Stimulated activated CD8-positive, alpha-beta memory T cell treated with anti-CD3 and anti-CD28 coated beads, Interleukin-12 subunit alpha, Interleukin-12 subunit beta, amount 100 ng/mL, for 1 hour (primary cell): ENCODE data around the gene ZNF331.

Experiments used
- DNase-seq: peaks from one replicate; pipeline ENCODE4 v3.0.0-alpha.2; 2020; ENCODE audit warnings: low read depth

ZNF331 gene

GRCh38 chr19:53576941-53577653 is 39.2 kb downstream of the ZNF331 start:
- no peak for DNase-seq

DNA sequence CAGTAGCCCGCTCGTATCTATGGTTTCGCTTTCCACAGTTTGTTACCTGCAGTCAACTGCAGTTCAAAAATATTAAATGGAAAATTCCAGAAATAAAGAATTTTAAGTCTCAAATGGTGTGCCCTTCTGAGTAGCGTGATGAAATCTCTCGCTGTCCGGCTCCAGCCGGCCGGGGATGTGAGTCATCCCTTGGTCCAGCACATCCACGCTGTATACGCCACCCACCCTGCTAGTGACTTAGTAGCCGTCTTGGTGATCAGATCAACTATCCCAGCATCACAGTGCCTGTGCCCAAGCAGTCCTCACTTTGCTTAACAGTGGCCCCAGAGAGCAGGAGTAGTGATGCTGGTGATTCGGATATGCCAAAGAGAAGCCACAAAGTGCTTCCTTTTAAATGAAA is 40.0 kb downstream of the ZNF331 start:
- no peak for DNase-seq

- no peak for DNase-seq
These were observed 41.6 kb downstream of the ZNF331 start for GRCh38 chr19:53579518-53579917.

- no peak for DNase-seq
These were observed 43.2 kb downstream of the ZNF331 start for GRCh38 chr19:53580871-53581835.

GRCh38 chr19:53581871-53582279 is 43.9 kb downstream of the ZNF331 start:
- DNase-seq = no peak

GRCh38 chr19:53583181-53583580 is 45.2 kb downstream of the ZNF331 start:
- DNase-seq = no peak

- no peak for DNase-seq
These were observed 48.3 kb downstream of the ZNF331 start for GRCh38 chr19:53586277-53586691.

GRCh38 chr19:53594811-53595509 is 57.0 kb downstream of the ZNF331 start:
- DNase-seq = no peak

DNA sequence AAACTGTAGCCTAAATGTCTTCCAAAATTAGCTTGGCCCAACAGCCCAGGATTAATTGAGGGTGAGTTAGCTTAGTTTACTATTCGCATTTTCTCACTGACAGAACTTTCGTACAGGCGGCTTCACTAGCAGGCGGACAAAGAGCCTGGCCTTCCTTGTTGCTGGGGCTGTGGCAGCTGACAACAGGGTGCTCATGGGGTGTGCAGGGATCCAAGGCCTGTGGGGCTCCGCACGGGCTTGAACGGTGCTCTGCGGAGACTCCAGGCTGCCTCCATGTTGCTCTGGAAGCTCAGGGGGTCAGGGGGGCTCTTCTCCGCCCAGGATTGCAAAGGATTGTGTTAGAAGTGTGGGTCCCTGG is 57.5 kb downstream of the ZNF331 start:
- no peak for DNase-seq

GRCh38 chr19:53596056-53596455 is 58.1 kb downstream of the ZNF331 start:
- no peak for DNase-seq

GRCh38 chr19:53597023-53597422 is 59.1 kb downstream of the ZNF331 start:
- no peak for DNase-seq

- no peak for DNase-seq
These were observed 60.4 kb downstream of the ZNF331 start for GRCh38 chr19:53598361-53598760.

DNA sequence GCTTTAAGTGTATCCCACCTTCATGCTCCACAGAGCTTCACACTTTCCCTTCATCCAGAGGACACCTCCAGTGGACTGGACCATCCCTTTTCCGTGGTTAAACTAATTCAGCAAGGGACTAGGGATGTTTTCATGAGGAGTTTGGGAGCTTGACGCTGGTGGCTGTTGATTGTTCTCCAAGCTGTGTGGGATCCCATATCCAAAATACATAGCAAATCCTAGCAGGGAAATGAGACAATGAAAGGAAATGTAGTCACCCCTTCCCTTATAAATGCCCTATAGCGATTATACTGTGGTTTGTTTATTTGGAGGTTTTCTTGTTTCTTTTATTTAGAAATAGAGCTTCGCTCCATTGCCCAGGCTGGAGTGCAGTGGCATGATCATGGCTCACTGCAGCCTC is 62.3 kb downstream of the ZNF331 start:
- no peak for DNase-seq

- no peak for DNase-seq
These were observed 68.1 kb downstream of the ZNF331 start for GRCh38 chr19:53606031-53606430.

- DNase-seq = no peak
These were observed 70.4 kb downstream of the ZNF331 start for GRCh38 chr19:53608381-53608780.

- DNase-seq = no peak
These were observed 75.0 kb downstream of the ZNF331 start for GRCh38 chr19:53612762-53613526.

GRCh38 chr19:53621885-53622740 is 84.2 kb downstream of the ZNF331 start:
- DNase-seq = no peak

- no peak for DNase-seq
These were observed 87.0 kb downstream of the ZNF331 start for GRCh38 chr19:53624771-53625545.

DNA sequence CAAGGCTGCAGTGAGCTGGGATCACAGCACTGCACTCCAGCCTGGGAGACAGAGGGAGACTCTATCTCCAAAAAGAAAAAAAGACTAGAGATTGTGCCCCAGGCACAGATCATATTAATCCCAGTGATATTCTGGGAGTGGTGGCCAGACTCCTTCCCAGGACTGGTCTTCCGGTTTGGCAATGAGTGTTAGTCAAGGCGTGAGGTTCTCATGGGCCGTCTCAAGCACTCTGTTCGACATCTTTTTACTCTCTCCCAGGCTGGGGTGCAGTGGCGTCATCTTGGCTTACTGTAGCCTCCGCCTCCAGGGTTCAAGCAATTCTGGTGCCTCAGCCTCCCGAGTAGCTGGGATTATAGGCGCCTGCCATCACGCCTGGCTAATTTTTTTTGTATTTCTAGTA is 88.5 kb downstream of the ZNF331 start:
- DNase-seq = no peak

- DNase-seq = no peak
These were observed 89.0 kb downstream of the ZNF331 start for GRCh38 chr19:53626976-53627375.
